GM12864 (cell line): Measurements from ENCODE around the gene CNTNAP5.

Source experiments
- DNase-seq: peaks from one replicate; pipeline ENCODE4 v3.0.0-alpha.2; 2011; ENCODE audit warnings: low read depth
- H3K4me3 ChIP-seq: 2 replicates; pipeline ENCODE4 v1.5.1; 2011; ENCODE audit warnings: mild to moderate bottlenecking, low read depth, low read length, control low read depth
- TF ChIP-seq, protein P1 (sequence below): IDR thresholded peaks from 2 replicates; pipeline ENCODE4 v1.5.1; 2011; ENCODE audit warnings: low read depth, mild to moderate bottlenecking, moderate library complexity, low read length, control low read depth, inconsistent platforms; ENCODE audit errors: missing control alignments

The CNTNAP5 gene

DNA sequence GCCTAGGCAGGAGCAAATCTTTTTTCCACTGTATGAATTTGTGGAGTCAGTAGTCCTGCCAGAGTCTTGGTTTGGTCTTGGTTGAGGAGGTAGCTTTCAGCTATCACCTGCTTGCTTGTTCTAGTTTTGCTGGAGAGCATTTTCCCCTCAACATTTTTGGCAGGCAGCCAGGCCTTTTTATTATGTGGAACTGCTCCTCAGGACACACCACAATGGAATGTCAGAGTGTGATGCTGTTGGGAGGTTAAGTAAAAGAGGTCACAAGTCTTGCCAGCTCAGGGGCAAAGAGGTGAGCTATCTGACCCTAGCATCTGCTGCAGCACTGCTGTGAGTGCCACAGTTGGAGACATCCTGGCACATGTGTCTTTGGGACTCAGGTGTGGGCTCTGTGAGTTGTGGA is 258.0 kb downstream of the CNTNAP5 start:
- H3K4me3 ChIP-seq = no peak overlapping the region
- TF ChIP-seq, protein P1, sequence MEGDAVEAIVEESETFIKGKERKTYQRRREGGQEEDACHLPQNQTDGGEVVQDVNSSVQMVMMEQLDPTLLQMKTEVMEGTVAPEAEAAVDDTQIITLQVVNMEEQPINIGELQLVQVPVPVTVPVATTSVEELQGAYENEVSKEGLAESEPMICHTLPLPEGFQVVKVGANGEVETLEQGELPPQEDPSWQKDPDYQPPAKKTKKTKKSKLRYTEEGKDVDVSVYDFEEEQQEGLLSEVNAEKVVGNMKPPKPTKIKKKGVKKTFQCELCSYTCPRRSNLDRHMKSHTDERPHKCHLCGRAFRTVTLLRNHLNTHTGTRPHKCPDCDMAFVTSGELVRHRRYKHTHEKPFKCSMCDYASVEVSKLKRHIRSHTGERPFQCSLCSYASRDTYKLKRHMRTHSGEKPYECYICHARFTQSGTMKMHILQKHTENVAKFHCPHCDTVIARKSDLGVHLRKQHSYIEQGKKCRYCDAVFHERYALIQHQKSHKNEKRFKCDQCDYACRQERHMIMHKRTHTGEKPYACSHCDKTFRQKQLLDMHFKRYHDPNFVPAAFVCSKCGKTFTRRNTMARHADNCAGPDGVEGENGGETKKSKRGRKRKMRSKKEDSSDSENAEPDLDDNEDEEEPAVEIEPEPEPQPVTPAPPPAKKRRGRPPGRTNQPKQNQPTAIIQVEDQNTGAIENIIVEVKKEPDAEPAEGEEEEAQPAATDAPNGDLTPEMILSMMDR = no peak
- DNase-seq = no peak

DNA sequence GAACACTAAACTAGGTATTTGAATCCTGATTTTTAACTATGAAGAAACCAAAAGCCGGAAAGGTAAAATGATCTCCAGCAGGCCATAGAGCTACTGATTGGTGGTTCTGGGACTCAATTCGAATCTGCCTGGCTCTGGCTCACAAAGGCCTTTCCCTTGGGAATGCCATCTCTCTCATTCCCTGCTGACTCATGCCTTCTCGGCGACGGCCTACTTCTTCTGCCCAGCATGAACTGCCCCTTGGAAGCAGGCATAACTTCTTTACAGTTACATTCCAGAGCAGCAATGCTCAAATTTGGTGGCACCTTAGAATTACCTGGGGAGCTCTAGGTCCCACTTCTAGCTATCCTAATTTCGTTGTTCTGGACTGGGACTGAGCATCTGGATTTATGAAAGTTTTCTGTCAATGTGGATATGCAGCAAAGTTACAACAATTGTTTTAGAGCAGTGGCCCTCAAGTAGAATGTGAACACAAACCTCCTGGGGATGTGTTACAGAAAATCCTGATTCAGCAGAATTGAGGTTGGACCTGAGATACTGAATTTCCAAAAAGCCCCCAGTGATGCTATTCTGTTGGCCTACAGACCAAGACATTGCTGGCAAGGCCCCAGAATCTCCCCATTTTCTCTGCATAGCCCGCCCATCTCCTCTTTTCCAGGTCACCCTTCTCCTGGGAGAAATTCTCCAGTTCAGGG is 261.1 kb downstream of the CNTNAP5 start:
- DNase-seq = no peak
- TF ChIP-seq, protein P1 = no peak
- no peak overlapping the region for H3K4me3 ChIP-seq

DNA sequence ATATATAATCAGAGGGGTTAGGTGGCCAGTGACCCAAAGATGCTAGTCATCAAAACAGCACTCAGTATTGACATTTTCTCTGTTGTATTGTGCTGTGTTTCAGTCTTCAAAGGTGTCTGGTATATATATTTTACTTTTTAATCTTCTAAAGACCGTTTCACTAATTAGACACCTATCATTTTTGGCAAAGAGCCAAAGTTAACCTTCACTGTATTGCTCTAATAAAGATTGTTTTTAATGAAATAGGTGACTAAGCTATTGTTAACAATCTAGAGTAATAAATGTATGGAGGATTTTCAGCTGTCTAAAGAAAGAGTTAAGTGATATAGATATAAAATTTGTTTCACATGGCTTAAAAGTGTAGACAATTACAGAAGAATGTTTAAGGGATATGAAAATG is 264.0 kb downstream of the CNTNAP5 start:
- no peak overlapping the region for H3K4me3 ChIP-seq
- TF ChIP-seq, protein P1 = no peak
- no peak for DNase-seq

DNA sequence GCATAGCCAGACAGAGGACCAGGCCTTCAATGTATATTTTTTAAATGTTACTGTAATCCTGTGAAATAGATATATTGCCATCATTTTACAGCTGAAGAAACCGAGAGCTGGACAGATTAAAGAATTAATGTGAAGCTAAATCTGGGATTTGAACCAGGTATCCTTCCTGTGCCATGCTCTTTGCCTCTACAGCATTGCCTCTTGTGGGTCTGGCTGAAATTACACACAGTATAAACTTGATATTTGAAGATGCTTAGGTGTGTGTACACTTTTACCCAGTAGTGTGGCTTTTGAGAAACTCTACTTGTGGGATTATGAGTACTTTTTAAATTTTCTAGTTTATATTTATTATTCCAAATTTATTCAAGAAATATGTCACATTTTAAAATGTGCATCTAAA is 264.5 kb downstream of the CNTNAP5 start:
- H3K4me3 ChIP-seq = no peak overlapping the region
- no peak for DNase-seq
- TF ChIP-seq, protein P1 = no peak

DNA sequence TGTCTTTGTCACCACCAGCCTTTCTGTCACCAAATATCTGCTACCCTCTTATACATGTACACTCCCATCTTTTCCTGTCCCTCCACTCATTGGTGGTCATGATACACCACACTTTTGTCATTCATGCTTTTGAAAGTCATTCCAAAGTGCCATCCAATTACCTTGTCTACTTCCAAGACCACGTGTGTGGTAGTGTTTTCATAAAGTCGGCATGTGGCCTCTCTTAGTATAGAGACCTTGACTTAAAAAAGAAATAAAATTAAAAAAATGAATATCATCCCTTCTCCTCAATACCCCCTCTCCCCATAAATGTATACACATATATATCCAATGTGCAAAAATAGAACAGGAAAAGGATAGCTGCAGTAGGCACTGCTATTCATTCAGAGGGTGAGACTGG is 271.4 kb downstream of the CNTNAP5 start:
- TF ChIP-seq, protein P1 = no peak
- no peak for DNase-seq
- no peak overlapping the region for H3K4me3 ChIP-seq

DNA sequence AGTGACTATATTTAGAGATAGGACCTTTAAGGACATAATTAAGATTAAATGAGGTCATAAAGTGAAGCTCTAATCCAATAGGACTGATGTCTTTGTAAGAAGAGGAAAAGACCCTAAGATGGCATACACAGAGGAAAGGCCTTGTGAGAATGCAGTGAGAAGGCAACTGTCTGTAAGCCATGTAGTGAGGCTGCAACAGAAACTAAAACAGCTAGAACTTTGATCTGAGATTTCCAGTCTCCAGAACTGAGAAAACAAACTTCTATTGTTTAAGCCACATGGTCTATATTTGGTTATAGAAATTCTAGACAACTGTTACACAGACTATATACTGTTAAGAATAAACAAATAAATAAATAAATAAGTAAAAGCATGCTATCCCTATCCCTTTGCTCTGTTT is 276.8 kb downstream of the CNTNAP5 start:
- no peak overlapping the region for H3K4me3 ChIP-seq
- TF ChIP-seq, protein P1 = no peak
- DNase-seq = no peak
